Heart right ventricle (tissue), 16 donors: Measurements from ENCODE around the gene LRRC43. TPM values are rescaled to one million over a fixed set of nuclear protein-coding genes. Genes with fewer than 3 reads are reported as not detected.
A peak's percentile ranks its signal among the peaks of the same experiment; 100 is the strongest.

Experiments
- ATAC-seq, 8 donors: fragments of 200-7000 bp; cut with Tn5 transposase; one replicate each; pipeline ENCODE4 v1.9.1; 2020; ENCODE audit warnings: mild to moderate bottlenecking in 8 of 8, moderate library complexity in 8 of 8, moderate number of reproducible peaks in 1 of 8
- DNase-seq, 2 donors: peaks; one replicate each; pipeline ENCODE4 v3.0.0-alpha.2; 2020
- H3K27ac ChIP-seq, 10 donors: fragments of 200-600 bp; sonication (generic) in 2 of 10; one replicate each; pipeline versions ENCODE4 v1.5.0 to v1.8.0; 2020 to 2022; ENCODE audit warnings: mild to moderate bottlenecking in 3 of 10
- H3K27me3 ChIP-seq, 7 donors: fragments of 200-600 bp; one replicate each; pipeline ENCODE4 v1.8.0; 2021 to 2022; ENCODE audit warnings: mild to moderate bottlenecking in 2 of 7
- H3K36me3 ChIP-seq, 9 donors: fragments of 200-600 bp; sonication (generic) in 1 of 9; one replicate each; pipeline versions ENCODE4 v1.5.0 to v1.8.0; 2020 to 2022; ENCODE audit warnings: mild to moderate bottlenecking in 2 of 9
- H3K4me1 ChIP-seq, 9 donors: fragments of 200-600 bp; sonication (generic) in 1 of 9; one replicate each; pipeline versions ENCODE4 v1.5.0 to v1.8.0; 2020 to 2022; ENCODE audit warnings: mild to moderate bottlenecking in 4 of 9
- H3K4me3 ChIP-seq, 10 donors: fragments of 200-600 bp; sonication (generic) in 2 of 10; one replicate each; pipeline versions ENCODE4 v1.5.0 to v1.8.0; 2020 to 2022; ENCODE audit warnings: mild to moderate bottlenecking in 7 of 10, moderate library complexity in 2 of 10
- H3K9me3 ChIP-seq, 11 donors: fragments of 200-600 bp in 10 of 11; sonication (generic) in 2 of 11; one replicate each; pipeline versions ENCODE4 v1.5.0 to v1.8.0; 2013 to 2022; ENCODE audit warnings: mild to moderate bottlenecking in 2 of 11, control low read depth in 1 of 11, moderate library complexity in 1 of 11
- WGBS, 2 donors: extraction: QIAGEN DNeasy Blood & Tissue Kit; methylation state at CpG; one replicate each; pipeline ENCODE4 v1.1.7; 2013; ENCODE audit warnings: inconsistent platforms in 1 of 2; 5-methylcytosine and 5-hydroxymethylcytosine counted together
- intact Hi-C, 10 donors: fragments of 100-400 bp; cut with DNase I; formaldehyde crosslinking; loops; one replicate each; pipeline versions ENCODE4 v1.11.1 to v1.14.2; 2022
- polyA plus RNA-seq, 2 donors: library from polyadenylated mRNA; stranded (reverse); fragments of 200-250 nt; gene quantifications; one replicate each; pipeline ENCODE4 v1.2.3, GENCODE V29; 2013
- total RNA-seq, 10 donors: library from RNA; stranded (reverse); fragmentation: NEBNext Ultra II Directional in 3 of 10; extraction: Animal tissue kit (Norgen Biotek cat#: 25700) in 3 of 10; gene quantifications; one replicate each; pipeline versions ENCODE4 v1.2.1 to v1.2.4, GENCODE V29; 2021 to 2023
- TF ChIP-seq, protein P1 (sequence below), 9 donors: fragments of 200-600 bp; sonication (generic) in 2 of 9; IDR thresholded peaks; one replicate each; pipeline versions ENCODE4 v1.5.0 to v1.8.0; 2021 to 2022; ENCODE audit warnings: antibody characterized with exemption in 9 of 9, mild to moderate bottlenecking in 5 of 9, moderate library complexity in 1 of 9
- donor health status: Arrhythmogenic right ventricular cardiomyopathy.
- donor health status: ischemic (EF 13 %, LVEDD 7.1; RV severe dilation, severe dysfunction).
- donor health status: healthy with polysubstance abuse.
- donor health status: DM: no; HTN: yes; CAD: no.
- donor health status: DM: no; HTN: no; CAD: no.
- donor health status: ischemic (EF 25% LVEDD 6.9; RV normal size, moderate dysfunction).
- donor health status: ischemic (EF 25% LVEDD 5.7; RV mildly dilated, moderate dysfunction).
- donor health status: healthy.
- donor health status: DM: yes; HTN: yes; CAD: no.
- donor health status: Ischemic cardiomyopathy.
- donor health status: ischemic (EF 35%, LVEDD 5.7; RV mildly dilated, moderate dysfunction).
- donor health status: nonischemic (EF 11% LVEDD 7.7; RV severe dilation, severe dysfunction).
- donor health status: DM: yes; HTN: yes; CAD: no.
- donor health status: PGD.
- donor health status: ischemic (EF 29% LVEDD 5.4; RV normal size, mild dysfunction).
- donor health status: nonischemic (EF 23%, LVEDD 6.1; RV moderate dilation, normal function).

The LRRC43 gene
- total and polyA plus RNA-seq, 12 donors = 0.07 to 1.6 (median 0.72) TPM; not detected in 2

DNA sequence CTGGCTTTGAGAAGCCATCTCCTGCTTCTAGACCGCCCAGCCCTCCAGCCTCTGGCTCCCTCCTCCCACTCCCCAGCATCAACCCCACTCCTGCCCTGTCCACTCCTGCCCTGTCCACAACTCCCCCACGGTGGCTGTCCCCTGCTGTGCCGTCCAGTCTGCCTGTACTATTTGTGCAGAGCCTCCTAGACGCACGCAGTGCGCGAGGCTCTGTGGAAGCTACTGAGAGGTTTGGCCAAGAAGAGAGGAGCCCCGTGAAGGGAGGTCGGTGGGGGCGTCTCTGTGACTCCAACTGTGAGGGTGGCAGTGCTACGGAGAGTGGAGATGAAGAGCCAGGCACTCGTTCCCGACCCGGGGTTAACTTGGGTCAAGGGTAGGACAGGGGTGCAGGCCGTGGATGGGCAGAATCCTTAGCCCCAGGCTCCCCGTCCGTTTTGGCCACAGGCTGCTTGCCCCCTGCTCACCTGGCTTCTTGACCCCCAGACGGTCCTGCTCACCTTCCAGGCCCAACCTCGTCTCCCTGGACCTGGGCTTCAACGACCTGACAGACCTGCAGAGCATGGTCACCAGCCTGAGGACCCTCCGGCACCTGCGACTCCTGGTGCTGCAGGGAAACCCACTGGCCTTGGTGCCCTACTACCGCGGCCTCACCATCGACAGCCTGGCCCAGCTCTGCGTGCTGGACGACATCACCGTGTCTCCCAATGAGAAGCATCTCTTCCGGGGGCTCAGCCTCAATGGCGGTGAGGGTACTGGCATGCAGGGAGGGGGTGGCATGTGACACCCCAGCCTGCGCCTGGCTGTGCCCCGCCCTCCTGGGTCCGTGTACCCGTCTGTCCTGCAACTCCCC, 6.9 kb downstream of the LRRC43 start:
- Histone ChIP-seq H3K36me3 (no peaks in the 10 kb centered on the region), H3K27me3 (no peaks in the 10 kb centered on the region), H3K4me3 (no peak overlapping the region), H3K27ac (no peak overlapping the region), H3K4me1 (no peaks in the 10 kb centered on the region), H3K9me3 (peaks cover 0 to 5% (median 0%) of the 10 kb centered on the region in 11 donors)
- DNase-seq (no peak), ATAC-seq (peak in 1 of 8 donors; percentile 18)
- intact Hi-C loops = loop anchor here in 5 of 10 donors (2.0 to 10.0 kb wide), 4 partner anchors 58 to 275 kb away; partner anchors contain the start of gene CFAP251 (in 1 of the 5)
- TF ChIP-seq, protein P1, sequence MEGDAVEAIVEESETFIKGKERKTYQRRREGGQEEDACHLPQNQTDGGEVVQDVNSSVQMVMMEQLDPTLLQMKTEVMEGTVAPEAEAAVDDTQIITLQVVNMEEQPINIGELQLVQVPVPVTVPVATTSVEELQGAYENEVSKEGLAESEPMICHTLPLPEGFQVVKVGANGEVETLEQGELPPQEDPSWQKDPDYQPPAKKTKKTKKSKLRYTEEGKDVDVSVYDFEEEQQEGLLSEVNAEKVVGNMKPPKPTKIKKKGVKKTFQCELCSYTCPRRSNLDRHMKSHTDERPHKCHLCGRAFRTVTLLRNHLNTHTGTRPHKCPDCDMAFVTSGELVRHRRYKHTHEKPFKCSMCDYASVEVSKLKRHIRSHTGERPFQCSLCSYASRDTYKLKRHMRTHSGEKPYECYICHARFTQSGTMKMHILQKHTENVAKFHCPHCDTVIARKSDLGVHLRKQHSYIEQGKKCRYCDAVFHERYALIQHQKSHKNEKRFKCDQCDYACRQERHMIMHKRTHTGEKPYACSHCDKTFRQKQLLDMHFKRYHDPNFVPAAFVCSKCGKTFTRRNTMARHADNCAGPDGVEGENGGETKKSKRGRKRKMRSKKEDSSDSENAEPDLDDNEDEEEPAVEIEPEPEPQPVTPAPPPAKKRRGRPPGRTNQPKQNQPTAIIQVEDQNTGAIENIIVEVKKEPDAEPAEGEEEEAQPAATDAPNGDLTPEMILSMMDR (IDR thresholded peaks at IDR 0.05) = no peak
- WGBS, 2 donors = 84 to 87% methylated on average over 34 of the region's 34 CpGs

DNA sequence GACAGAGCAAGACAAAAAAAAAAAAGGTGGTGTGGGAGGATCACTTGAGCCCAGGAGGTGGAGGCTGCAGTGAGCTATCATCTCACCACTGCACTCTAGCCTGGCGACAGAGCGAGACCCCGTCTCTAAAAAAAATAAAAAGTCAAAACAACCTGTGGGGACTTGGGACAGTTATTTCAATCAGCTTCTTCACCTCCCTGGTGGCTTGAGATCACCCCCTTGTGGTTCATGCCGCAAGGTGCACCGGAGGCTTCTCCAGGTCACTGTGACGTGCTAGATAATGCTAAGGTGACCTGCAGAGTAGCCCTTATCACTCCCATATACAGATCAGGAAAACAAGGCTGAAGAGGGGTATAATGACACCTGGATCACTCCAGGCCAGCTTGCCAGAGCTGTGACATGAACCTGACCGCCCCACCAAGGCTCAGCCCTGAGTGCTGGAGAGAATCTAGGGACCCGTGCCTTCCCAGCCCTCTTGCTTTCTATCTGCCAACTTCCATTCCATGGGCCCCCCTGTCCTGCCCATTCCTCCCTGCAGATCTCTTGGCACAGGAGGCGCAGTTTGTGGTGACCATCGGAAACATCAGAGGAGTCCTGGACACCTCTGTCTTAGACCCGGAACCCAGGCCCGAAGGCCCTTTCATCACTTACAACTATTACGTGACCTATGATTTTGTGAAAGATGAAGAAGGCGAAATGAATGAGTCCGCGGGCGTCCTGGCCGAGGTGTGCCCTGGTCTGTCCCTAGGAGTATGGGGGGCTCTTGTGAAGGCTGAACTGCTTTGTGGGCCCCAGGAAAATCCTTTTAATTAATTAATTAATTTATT, 8.1 kb downstream of the LRRC43 start:
- H3K4me1 ChIP-seq = no peaks in the 10 kb centered on the region
- H3K27ac ChIP-seq = no peak overlapping the region
- H3K9me3 ChIP-seq = peaks cover 0 to 14% (median 0%) of the 10 kb centered on the region in 11 donors
- DNase-seq (peak; percentile 22 to 44), ATAC-seq (peak; percentile 20 to 83 (median 64))
- intact Hi-C loops = loop anchor here in 4 of 10 donors (2.0 to 10.0 kb wide), 4 partner anchors 59 to 276 kb away; partner anchors contain the start of gene CFAP251 (in 1 of the 4)
- H3K4me3 ChIP-seq = no peak overlapping the region
- WGBS, 2 donors = 64 to 69% methylated on average over 18 of the region's 18 CpGs
- TF ChIP-seq, protein P1 (IDR thresholded peaks at IDR 0.05) = peak; percentile 35 to 80 (median 66)
- no peaks in the 10 kb centered on the region for H3K36me3 ChIP-seq
- no peaks in the 10 kb centered on the region for H3K27me3 ChIP-seq

DNA sequence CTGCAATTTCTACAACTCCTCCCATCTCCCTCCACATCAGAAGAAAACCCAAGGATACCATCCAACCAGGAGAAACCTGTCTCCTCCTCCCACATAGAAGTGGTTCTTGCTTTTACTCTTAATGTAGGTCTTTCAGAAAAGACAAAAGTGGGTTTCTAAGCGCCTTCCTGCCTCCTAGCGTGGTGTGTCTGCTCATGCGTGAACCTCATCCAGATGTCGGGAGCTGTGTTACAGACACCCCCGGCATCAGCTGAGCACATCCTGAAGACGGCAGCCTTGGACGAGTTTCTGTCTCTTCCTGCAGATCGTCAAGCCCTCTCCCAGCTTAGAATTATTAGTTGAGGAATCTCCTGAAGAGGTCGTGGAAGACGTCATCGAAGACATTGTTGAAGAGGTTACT, 9.5 kb downstream of the LRRC43 start:
- H3K9me3 ChIP-seq = peaks cover 0 to 14% (median 0%) of the 10 kb centered on the region in 11 donors
- no peak overlapping the region for H3K4me3 ChIP-seq
- no peaks in the 10 kb centered on the region for H3K36me3 ChIP-seq
- no peak for DNase-seq
- WGBS, 2 donors = 73 to 77% methylated on average over 11 of the region's 11 CpGs
- TF ChIP-seq, protein P1 (IDR thresholded peaks at IDR 0.05) = no peak
- no peak for ATAC-seq
- intact Hi-C loops = loop anchor here in 4 of 10 donors (5.0 to 10.0 kb wide), 3 partner anchors 60 to 278 kb away; partner anchors contain the start of gene CFAP251 (in 1 of the 4)
- peaks cover 0 to 2% (median 0%) of the 10 kb centered on the region in 7 donors for H3K27me3 ChIP-seq
- H3K27ac ChIP-seq = no peak overlapping the region
- no peaks in the 10 kb centered on the region for H3K4me1 ChIP-seq

DNA sequence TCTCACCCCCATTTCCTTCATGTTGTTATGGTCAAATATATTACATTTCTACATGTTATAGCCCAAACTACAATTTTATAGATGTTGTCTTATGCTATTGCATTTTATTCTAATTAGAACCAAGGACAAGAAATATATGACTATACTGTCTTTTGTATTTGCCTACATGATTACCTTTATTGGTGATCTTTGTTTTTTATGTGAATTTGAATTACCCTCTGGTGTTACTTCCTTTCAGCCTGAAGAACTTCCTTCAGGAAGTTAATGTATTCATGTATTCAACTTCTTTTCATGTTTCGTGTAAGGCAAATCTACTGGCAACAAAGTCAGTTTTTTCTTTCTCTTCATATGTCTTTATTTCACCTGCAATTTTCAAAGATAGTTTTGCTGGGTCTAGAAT, 11.9 kb downstream of the LRRC43 start:
- no peak for ATAC-seq

More for the DNA sequence above, 11.9 kb downstream of the LRRC43 start:
- TF ChIP-seq, protein P1 (IDR thresholded peaks at IDR 0.05) = no peak
- Histone ChIP-seq H3K9me3 (peaks cover 0 to 14% (median 0%) of the 10 kb centered on the region in 11 donors), H3K4me3 (no peak overlapping the region), H3K27me3 (peaks cover 0 to 22% (median 13%) of the 10 kb centered on the region in 7 donors), H3K36me3 (no peaks in the 10 kb centered on the region), H3K4me1 (no peaks in the 10 kb centered on the region), H3K27ac (no peak overlapping the region)
- no peak for DNase-seq
- intact Hi-C loops = loop anchor here in 4 of 10 donors (5.0 to 10.0 kb wide), 3 partner anchors 63 to 280 kb away; partner anchors contain the start of gene CFAP251 (in 1 of the 4)
- 68 to 71% methylated on average over 1 of the region's 1 CpG for WGBS, 2 donors
